ENCODE measurements around the gene ACSF3. TPM values are rescaled to one million over a fixed set of nuclear protein-coding genes. Genes with fewer than 3 reads are reported as not detected.
A peak's percentile ranks its signal among the peaks of the same experiment; 100 is the strongest.
"Not testable (repeated sequence)": the region's sequence is repeated elsewhere in the genome, so short reads cannot be mapped to it uniquely, and the experiment has no call there.

The ACSF3 gene
- total RNA-seq, 2 experiments from 2014 or later: 53.0 to 53.7 TPM

GRCh38 chr16:89191033-89191900 is 97.6 kb downstream of the ACSF3 start:
- POLR2A ChIA-PET: no interaction called here
- no peak overlapping the region for H3K4me3 Mint-ChIP-seq
- ATAC-seq (ENCODE audit: low read depth) (no peak), DNase-seq (peak; percentile 41)
- H3K9me3 Mint-ChIP-seq: no peaks in the 10 kb centered on the region
- no peaks in the 10 kb centered on the region for H3K4me1 Mint-ChIP-seq
- H3K27me3 Mint-ChIP-seq: no peaks in the 10 kb centered on the region
- H3K27ac Mint-ChIP-seq: no peak overlapping the region
- no peaks in the 10 kb centered on the region for H3K36me3 Mint-ChIP-seq

DNA sequence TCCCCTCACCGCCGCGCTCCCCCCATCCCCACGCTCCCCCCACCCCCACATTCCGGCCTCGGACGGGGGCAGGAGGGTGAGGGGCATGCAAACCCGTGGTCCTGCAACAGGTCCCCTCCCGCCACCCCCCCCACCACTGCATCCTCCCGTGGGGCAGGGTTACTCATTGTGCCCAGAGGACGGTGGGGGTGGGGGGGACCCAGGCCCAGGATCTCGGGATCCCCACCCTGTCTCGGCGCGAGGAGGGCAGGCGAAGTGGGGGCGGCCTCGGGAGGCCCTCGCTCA is 98.2 kb downstream of the ACSF3 start:
- POLR2A ChIA-PET: no interaction called here
- Mint-ChIP-seq H3K27me3 (no peaks in the 10 kb centered on the region), H3K4me1 (no peaks in the 10 kb centered on the region), H3K27ac (no peak overlapping the region), H3K36me3 (no peaks in the 10 kb centered on the region), H3K9me3 (no peaks in the 10 kb centered on the region), H3K4me3 (no peak overlapping the region)
- ATAC-seq (ENCODE audit: low read depth) (no peak), DNase-seq (no peak)

DNA sequence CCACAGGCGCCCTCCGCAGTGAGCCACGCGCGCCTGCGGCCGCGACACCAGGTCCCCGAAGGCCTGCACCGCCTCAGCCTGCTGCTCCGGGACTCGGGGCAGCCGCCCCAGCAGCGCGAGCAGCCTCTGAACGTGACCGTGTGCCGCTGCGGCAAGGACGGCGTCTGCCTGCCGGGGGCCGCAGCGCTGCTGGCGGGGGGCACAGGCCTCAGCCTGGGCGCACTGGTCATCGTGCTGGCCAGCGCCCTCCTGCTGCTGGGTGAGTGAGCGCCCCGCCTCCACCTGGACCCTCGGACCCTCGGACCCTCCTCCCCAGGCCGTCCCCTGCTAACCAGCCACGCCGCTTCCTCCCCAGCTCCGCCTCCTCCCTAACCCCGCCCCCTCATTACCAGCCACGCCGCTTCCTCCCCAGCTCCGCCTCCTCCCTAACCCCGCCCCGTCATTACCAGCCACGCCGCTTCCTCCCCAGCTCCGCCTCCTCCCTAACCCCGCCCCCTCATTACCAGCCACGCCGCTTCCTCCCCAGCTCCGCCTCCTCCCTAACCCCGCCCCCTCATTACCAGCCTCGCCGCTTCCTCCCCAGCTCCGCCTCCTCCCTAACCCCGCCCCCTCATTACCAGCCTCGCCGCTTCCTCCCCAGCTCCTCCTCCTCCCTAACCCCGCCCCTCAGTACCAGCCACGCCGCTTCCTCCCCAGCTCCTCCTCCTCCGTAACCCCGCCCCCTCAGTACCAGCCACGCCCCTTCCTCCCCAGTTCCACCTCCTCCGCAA is 98.7 kb downstream of the ACSF3 start:
- not testable (repeated sequence) for H3K4me3 Mint-ChIP-seq, H3K27me3 Mint-ChIP-seq, H3K9me3 Mint-ChIP-seq, H3K27ac Mint-ChIP-seq, H3K36me3 Mint-ChIP-seq, H3K4me1 Mint-ChIP-seq
- peak; percentile 67 for DNase-seq
- peak; percentile 40 for ATAC-seq (ENCODE audit: low read depth)
- POLR2A ChIA-PET: interaction anchor here (0.7 to 1.1 kb wide), 3 partner anchors 13 to 1236 kb away, joined by 3 read pairs; no protein-coding TSS in a partner anchor

GRCh38 chr16:89192956-89193575 is 99.4 kb downstream of the ACSF3 start:
- H3K27me3 Mint-ChIP-seq: no peaks in the 10 kb centered on the region
- DNase-seq (peak; percentile 39), ATAC-seq (ENCODE audit: low read depth) (peak; percentile 16)
- H3K27ac Mint-ChIP-seq: no peak overlapping the region
- no peak overlapping the region for H3K4me3 Mint-ChIP-seq
- no peaks in the 10 kb centered on the region for H3K9me3 Mint-ChIP-seq
- no peaks in the 10 kb centered on the region for H3K4me1 Mint-ChIP-seq
- no peaks in the 10 kb centered on the region for H3K36me3 Mint-ChIP-seq
- POLR2A ChIA-PET: interaction anchor here (0.7 to 1.1 kb wide), 3 partner anchors 12 to 1237 kb away, joined by 3 read pairs; no protein-coding TSS in a partner anchor

DNA sequence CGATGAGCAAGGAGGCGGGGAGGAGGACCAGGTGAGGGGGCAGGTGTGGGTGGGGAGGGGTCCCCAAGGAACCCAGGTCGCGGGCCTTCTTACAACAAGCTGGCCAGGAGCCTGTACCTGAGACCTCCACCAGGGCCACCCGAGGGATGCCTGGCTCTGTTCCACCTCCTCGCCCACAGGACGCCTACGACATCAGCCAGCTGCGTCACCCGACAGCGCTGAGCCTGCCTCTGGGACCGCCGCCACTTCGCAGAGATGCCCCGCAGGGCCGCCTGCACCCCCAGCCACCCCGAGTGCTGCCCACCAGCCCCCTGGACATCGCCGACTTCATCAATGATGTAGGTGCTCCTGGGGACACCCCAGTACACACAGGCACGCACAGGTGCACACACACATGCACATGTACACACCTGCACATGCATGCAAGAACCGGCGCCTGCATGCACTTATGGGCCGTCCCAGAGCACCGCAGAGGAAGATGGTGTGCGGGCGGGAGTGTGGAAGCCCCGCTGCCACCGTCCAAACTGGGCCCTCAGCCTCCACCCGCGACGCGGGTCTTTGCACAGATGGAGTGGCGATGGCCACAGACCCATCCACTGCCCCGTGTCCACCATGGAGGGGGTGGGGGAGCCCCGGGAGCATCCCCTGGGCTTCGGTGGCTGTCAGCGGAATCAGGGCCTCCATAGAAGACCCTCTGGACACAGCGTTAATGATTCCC is 100.1 kb downstream of the ACSF3 start:
- Mint-ChIP-seq H3K4me1 (no peaks in the 10 kb centered on the region), H3K27ac (no peak overlapping the region), H3K27me3 (no peaks in the 10 kb centered on the region), H3K9me3 (no peaks in the 10 kb centered on the region), H3K4me3 (no peak overlapping the region), H3K36me3 (no peaks in the 10 kb centered on the region)
- DNase-seq (peak; percentile 37), ATAC-seq (ENCODE audit: low read depth) (no peak)
- POLR2A ChIA-PET: interaction anchor here (1.1 kb wide), 1 partner anchor 11 kb away, joined by 3 read pairs; no protein-coding TSS in a partner anchor

GRCh38 chr16:89194340-89195311 is 101.0 kb downstream of the ACSF3 start:
- Mint-ChIP-seq H3K27ac (no peak overlapping the region), H3K4me1 (no peaks in the 10 kb centered on the region), H3K36me3 (no peaks in the 10 kb centered on the region), H3K4me3 (no peak overlapping the region), H3K27me3 (no peaks in the 10 kb centered on the region), H3K9me3 (no peaks in the 10 kb centered on the region)
- no peak for DNase-seq
- POLR2A ChIA-PET: no interaction called here
- no peak for ATAC-seq (ENCODE audit: low read depth)

DNA sequence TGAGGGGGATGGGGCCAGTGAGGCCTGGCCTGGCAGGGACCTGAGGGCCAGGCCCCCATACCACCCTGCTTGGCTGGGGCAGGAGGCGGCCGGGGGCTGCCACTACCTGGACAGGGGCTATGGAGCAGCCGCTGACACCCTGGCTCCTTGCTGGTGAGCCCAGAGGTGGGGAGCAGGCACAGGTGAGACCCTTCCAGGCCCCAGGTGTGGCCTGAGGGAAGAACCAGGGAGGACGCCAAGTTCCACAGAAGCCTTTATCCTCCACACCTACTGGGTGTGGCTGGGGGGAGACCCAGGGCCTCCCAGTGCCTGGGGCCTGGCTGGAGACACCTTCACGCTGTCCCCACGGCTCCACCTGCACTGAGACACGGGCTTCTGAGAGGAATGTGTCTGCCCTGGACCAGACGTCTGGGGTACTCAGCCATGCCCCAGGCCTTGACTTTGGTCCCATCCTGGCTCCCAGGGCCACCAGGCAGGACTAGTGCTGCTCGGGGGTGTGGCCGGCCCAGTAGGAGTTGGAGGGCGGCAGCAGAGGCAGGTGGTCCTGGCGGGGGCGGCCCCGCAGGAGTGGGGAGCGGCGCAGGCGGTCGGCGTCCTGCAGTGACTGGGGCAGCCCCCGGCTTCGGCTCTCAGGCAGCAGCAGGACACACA is 102.0 kb downstream of the ACSF3 start:
- POLR2A ChIA-PET: no interaction called here
- Mint-ChIP-seq H3K9me3 (no peaks in the 10 kb centered on the region), H3K4me1 (peaks cover under 1% of the 10 kb centered on the region), H3K27me3 (peaks cover 9% of the 10 kb centered on the region), H3K36me3 (no peaks in the 10 kb centered on the region), H3K4me3 (no peak overlapping the region), H3K27ac (no peak overlapping the region)
- ATAC-seq (ENCODE audit: low read depth): no peak
- DNase-seq: peak; percentile 31

- H3K36me3 Mint-ChIP-seq: no peaks in the 10 kb centered on the region
- H3K27me3 Mint-ChIP-seq: peaks cover 11% of the 10 kb centered on the region
- POLR2A ChIA-PET: no interaction called here
- no peak overlapping the region for H3K27ac Mint-ChIP-seq
- H3K4me1 Mint-ChIP-seq: peaks cover 2% of the 10 kb centered on the region
- H3K4me3 Mint-ChIP-seq: no peak overlapping the region
- DNase-seq (no peak), ATAC-seq (ENCODE audit: low read depth) (no peak)
- no peaks in the 10 kb centered on the region for H3K9me3 Mint-ChIP-seq
Measured at GRCh38 chr16:89197033-89197632, 103.5 kb downstream of the ACSF3 start.

DNA sequence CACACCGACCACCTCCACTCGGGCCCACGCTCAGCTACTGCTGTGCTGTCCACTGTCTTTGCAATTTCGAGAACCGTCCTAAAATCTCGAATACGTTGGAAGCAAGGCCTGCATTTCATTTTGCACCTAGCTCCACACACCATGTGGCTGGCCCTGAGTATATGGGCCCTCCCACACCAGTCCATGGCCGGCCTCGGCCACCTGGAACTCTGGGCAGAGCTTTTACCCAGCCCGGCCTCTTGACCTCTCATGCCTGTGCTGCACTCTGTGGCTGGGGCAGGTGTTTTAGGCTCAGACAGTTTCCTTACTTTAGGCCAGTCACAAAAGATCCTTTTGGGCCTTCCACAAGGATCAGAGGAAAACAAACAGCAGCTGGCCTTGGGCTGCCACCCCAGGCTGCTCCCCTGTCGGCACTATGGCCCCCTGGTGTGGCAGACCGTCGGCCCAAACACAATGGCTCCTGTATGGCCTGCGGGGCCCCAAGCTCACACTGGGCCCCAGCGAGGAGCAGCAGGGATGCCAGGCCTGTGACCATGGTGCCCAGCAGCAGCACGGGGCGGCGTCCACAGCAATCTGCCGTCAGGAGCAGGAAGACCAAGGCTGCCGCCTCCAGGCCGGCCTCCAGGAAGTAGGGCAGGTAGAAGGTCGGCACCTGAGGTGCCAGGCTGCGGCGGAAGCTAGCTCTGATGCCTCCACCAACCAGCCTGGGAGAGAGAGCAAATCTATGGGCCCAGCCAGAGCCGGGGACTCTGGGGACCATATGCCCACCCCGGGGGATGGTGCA is 104.2 kb downstream of the ACSF3 start:
- no peak for DNase-seq
- Mint-ChIP-seq H3K36me3 (no peaks in the 10 kb centered on the region), H3K9me3 (no peaks in the 10 kb centered on the region), H3K27me3 (peaks cover 15% of the 10 kb centered on the region), H3K27ac (no peak overlapping the region), H3K4me3 (no peak overlapping the region), H3K4me1 (peaks cover 4% of the 10 kb centered on the region)
- POLR2A ChIA-PET: no interaction called here
- no peak for ATAC-seq (ENCODE audit: low read depth)

DNA sequence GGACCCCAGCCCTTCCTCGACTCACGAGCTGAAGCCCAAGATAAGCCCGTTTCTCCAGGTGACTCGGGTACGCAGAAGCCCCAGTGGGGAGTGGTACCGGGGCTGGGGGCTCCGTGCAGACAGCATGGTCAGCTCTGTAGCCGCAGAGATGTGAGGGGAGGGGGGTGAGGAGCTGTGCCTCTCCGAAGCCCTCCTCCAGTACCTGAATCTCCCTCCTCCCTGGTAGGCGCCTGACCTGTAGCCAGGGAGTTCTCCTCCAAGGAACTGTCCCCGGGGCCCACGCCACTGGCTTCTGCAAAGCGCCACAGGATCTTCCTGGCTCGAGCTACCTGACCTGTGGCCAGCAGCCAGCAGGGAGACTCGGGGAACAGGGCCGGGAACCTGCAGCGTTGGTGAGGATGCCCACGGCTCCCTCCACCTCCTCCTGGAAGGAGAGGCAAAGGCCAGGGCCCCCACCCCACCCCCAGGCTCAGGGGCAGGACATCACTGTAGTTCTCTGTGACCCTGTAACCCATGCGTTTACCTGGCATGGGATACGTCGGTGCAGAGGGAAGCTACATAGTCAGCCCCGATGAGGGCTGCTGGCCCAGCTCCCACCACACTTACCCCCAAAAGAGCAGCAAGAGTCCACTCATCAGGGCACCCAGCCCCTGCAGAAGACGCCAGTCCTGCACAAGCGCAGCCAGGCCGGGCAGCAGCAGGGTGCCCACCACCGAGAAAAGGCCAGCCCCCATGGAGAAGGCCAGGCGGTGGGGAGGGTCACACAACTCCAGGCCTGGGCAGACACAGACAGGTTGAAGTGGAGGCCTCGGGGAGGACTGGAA is 105.0 kb downstream of the ACSF3 start:
- Mint-ChIP-seq H3K4me1 (peaks cover 6% of the 10 kb centered on the region), H3K4me3 (no peak overlapping the region), H3K27me3 (peaks cover 23% of the 10 kb centered on the region), H3K36me3 (no peaks in the 10 kb centered on the region), H3K9me3 (no peaks in the 10 kb centered on the region), H3K27ac (no peak overlapping the region)
- POLR2A ChIA-PET: no interaction called here
- ATAC-seq (ENCODE audit: low read depth) (no peak), DNase-seq (no peak)

Measured in activated naive CD8-positive, alpha-beta T cell treated with anti-CD3 and anti-CD28 coated beads, Interleukin-2, amount 10 ng/mL, durations not matched to agents 7 days and 5 days (primary cell).